Left lobe of liver (tissue), 2 donors: ENCODE results near the gene STRA8. TPM values are rescaled to one million over a fixed set of nuclear protein-coding genes. Genes with fewer than 3 reads are reported as not detected.
A peak's percentile ranks its signal among the peaks of the same experiment; 100 is the strongest.
"Not testable (repeated sequence)": the region's sequence is repeated elsewhere in the genome, so short reads cannot be mapped to it uniquely, and the experiment has no call there.

Experiments used
- ATAC-seq: fragments of 200-7000 bp; cut with Tn5 transposase; one replicate; pipeline ENCODE4 v1.9.1; 2020; ENCODE audit warnings: mild to moderate bottlenecking, moderate library complexity
- DNase-seq: peaks from one replicate; pipeline ENCODE4 v3.0.0-alpha.2; 2020; ENCODE audit warnings: low spot score
- total RNA-seq: library from RNA; stranded (reverse); gene quantifications from one replicate; pipeline ENCODE4 v1.2.1, GENCODE V29; 2021
- donor health status: DM: no; HTN: no; CAD: no; lungs with moderate emphysema.
- donor health status: DM: no; HTN: yes; CAD: no.

Gene STRA8
- total RNA-seq, 1 donor from 2014 or later: not detected

- ATAC-seq: no peak
- no peak for DNase-seq
Observed at GRCh38 chr7:135204876-135205275, 28.8 kb upstream of the STRA8 start.

DNA sequence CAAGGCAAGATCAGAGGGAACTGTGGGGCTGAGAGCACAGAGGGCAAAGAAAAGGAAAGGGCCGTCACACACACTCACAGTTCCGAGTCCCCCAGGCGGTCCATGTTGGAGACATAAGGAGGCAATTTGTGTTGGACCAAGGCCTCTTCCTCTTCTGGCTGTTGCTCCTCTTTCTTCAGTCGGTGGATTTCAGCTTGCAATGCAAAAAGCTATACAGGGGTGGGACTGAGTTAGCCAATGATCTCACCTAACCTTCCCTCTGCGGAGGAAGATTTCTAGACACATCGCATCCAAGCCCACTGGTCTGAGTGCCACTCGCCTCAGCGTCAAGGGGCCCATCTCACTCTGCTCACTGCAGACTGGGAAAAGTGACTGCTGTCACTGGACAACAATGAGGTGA is 27.8 kb upstream of the STRA8 start:
- DNase-seq (no peak), ATAC-seq (no peak)

DNA sequence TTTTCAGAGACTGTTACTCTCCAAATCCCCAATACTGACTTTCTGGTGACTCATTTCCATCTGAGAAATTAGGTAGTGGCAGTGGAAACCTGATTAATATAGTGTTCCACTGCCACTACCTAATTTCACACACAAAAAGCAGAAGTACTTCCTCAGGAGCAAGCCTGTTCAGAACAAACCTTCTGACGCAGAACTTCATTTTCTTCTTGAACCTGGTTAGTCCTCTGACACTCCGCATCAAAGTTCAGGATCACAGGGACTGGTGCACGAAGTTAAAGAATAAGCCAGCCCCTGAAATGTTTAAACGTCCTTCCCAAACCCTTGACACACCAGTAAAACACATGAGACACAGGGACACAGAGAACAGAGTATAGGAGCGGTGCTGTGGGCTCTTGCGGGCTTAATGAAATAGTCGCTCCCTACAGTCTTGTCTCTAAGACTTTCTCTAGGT is 26.7 kb upstream of the STRA8 start:
- ATAC-seq (no peak), DNase-seq (no peak)

GRCh38 chr7:135207406-135208101 is 26.1 kb upstream of the STRA8 start:
- ATAC-seq (no peak), DNase-seq (no peak)

DNA sequence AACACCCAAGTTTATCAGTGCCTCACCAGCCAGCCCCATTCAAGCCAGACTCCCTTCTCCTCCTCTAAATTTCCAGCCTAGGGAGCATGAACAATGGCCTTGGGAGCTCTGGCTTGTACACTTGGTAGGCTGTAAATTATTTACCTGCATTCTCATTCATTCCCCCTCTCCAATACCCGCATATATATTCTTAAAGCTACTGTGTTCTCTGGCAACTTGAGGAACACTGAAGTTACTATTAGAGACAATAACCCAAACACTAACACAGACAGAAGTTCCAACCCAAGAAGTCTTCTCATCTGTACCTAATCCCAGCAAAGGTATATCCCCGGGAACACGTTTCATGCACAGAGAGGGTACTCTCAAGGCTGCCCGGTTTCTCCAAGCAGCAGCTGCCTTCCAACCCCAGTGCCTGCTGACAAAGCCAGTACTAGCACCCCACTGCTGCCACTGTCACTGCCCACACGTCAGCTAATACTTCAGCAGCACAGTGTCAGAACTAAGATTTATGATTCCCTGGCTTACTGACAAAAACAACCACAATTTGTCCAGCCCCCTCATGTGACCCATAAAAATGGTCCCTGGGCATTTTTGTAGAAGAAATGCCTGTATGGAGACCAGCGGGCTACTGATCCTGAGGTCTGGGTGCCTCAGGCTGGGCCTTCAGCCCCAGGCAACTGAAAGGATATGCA is 25.4 kb upstream of the STRA8 start:
- ATAC-seq (no peak), DNase-seq (no peak)

GRCh38 chr7:135209225-135209834 is 24.3 kb upstream of the STRA8 start:
- no peak for DNase-seq

GRCh38 chr7:135210888-135211178 is 22.8 kb upstream of the STRA8 start:
- DNase-seq: no peak

More at GRCh38 chr7:135209225-135209834, 24.3 kb upstream of the STRA8 start:
- ATAC-seq: no peak

DNA sequence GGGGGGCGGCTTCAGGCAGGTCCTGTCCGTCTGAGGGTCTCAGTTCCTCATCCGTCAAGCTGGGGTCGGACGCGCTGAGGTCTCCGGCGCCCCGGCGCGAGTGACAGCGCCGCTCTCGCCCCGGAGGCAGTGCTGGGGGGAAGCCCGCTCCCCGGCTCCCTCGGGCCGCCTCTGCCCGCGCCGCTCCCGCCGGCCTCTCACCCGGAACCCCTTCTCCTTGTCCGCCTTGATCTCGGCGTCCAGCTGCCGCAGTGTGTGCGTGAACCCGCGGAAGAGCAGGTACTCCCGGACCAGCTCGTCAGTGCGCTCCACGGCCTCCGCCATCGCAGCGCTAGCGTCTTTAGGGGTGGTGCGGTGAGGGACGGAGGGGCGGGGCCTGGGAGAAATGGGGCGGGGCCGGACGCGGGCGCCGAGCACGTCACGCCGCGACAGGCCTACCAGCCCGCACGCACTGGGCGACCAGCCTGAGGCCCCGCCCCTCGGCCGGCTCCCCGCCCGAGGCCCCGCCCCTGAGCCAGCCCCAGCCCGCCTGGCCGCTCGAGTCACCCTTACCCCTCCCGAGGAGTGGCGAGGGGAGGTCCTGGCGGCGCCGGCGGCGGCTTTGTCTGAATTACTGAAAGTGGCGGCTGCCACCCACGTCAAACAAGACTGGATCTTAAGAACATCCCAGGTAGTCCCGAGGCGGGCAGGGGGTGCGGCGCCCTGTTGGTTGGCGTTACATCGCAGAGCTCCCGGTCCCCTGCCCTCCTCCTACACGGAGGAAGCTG is 22.3 kb upstream of the STRA8 start, which contains the start of gene WDR91:
TSS of gene WDR91 (minus strand) at position 348 of the 767 bp plus-strand sequence. CDS start at position 324, 24 bp downstream.
- ATAC-seq: peak; percentile 93
- DNase-seq: peak; percentile 98

More at GRCh38 chr7:135210888-135211178, 22.8 kb upstream of the STRA8 start:
- peak; percentile 16 for ATAC-seq

DNA sequence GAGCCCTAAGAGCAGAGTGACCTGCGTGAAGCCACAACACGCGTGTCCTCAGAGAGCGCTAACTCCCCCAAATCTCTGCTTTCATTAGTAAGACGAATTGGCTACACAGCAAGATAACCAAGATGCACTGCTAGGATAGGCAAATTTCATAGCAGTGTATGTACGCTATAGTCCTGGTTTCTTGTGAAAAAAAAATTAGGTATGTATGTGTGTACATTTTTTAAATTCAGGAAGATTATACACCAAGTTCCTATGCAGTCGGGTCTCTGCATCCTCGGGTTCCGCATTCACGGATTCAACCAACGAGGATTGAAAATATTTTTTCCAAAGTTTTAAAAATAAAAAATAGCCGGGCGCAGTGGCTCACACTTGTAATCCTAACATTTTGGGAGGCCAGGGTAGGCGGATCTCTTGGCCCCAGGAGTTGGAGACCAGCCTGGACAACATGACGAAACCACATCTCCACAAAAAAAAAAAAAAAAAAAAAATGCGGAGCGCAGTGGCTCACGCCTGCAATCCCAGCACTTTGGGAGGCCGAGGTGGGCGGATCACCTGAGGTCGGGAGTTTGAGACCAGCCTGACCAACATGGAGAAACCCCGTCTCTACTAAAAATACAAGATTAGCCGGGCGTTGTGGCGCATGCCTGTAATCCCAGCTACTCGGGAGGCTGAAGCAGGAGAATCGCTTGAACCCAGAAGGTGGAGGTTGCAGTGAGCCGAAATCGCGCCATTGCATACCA is 21.5 kb upstream of the STRA8 start:
- peak; percentile 48 for ATAC-seq
- peak; percentile 72 for DNase-seq

- DNase-seq: no peak
- no peak for ATAC-seq
Observed at GRCh38 chr7:135213831-135214230, 19.8 kb upstream of the STRA8 start.

- DNase-seq (no peak), ATAC-seq (peak; percentile 4)
Observed at GRCh38 chr7:135215180-135215579, 18.5 kb upstream of the STRA8 start.

DNA sequence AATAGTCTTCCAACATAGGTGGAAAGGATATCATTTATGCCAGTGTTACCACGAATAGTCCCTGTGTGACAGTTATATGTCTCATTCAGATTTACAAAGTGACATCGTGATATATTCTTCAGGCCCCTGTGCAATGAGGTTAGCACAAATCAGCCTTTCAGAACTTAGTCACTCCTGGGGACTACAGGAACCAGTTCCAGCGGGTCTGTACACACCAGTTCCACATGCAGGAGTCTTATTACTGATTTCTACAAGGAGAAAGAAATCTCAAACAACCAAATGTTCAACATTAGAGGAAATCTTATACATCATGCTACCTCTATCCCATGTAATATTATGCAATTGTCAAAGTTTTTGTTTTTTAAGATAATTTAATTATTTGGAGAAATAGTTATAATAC is 17.9 kb upstream of the STRA8 start:
- DNase-seq: no peak
- ATAC-seq: no peak

- ATAC-seq (peak; percentile 84), DNase-seq (peak; percentile 62)
Observed at GRCh38 chr7:135217645-135218509, 15.8 kb upstream of the STRA8 start.

- no peak for ATAC-seq
- no peak for DNase-seq
Observed at GRCh38 chr7:135224027-135224426, 9.6 kb upstream of the STRA8 start.

DNA sequence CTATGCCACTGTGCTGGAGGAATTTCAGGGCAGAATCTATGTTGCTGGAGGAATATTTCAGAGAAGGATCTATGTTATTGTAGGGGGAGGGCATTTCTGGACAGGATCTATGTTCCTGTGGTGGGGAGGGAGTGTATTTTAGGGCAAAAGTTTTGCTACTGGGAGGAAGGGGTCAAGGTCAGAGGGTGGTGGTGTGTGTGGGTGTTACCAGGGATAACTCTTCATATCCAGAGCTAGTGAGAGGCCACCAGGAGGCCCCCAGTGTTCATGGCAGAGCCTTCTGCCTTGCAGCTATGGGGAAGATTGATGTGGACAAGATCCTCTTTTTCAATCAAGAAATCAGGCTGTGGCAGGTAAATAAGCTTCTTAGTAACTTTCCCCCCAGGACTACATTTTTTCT is 2.0 kb upstream of the STRA8 start:
- ATAC-seq: no peak
- no peak for DNase-seq

- DNase-seq (peak; percentile 21), ATAC-seq (no peak)
Observed at GRCh38 chr7:135232087-135232486, 1.6 kb upstream of the STRA8 start.

DNA sequence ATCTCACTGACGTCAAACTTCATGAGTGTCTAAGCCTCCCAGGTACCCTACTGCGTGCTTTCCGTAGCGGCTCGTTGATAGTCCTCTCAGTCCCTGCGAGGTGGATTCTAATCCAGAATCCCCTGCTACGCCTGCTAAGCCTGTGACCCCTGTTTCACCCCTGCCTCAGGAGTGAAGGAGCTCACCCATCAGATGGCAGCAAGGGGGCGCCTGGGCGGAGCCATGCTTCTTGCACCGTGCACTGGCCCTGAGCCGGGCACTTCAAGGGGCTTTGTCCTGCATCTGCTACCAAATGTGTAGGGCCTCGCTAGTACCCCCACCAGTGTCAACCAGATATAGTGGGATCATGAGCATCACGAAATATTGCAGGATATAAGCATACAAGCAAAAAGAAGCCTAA is 918 bp upstream of the STRA8 start:
- no peak for ATAC-seq
- peak; percentile 35 for DNase-seq

DNA sequence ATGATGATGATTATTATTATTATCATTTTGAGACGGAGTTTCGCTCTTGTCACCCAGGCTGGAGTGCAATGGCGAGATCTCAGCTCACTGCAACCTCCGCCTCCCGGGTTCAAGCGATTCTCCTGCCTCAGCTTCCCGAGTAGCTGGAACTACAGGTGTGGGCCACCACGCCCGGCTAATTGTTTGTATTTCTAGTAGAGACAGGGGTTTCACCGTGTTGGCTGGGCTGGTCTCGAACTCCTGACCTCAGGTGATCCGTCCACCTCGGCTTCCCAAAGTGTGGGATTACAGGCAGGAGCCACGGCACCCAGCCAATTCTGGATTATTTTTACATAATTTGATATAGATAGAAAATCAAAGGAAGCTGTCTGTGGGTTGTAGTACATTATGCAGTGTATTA is 457 bp downstream of the STRA8 start:
- not testable (repeated sequence) for DNase-seq, ATAC-seq

DNA sequence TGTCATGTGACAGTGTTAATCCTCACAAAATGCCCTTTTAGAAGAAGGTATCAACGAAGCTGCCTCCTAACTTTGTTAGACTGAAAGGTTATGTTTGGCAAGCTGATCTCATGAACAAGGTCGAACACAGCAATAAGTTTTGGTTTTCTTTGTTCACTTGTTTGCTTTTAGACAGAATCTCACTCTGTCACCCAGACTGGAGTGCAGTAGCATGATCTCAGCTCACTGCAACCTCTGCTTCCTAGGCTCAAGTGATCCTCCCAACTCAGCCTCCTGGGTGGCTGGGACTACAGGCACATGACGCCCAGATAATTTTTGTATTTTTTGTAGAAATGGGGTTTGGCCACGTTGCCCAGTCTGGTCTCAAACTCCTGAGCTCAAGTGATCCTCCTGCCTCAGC is 1.1 kb downstream of the STRA8 start:
- ATAC-seq: no peak
- DNase-seq: no peak

- ATAC-seq: no peak
- DNase-seq: no peak
Observed at GRCh38 chr7:135235841-135236240, 2.2 kb downstream of the STRA8 start.
